MCF 10A (cell line): ENCODE results near the gene PNLIPRP3. TPM values are rescaled to one million over a fixed set of nuclear protein-coding genes. Genes with fewer than 3 reads are reported as not detected.

Experiments used
- BruUV-seq: library from RNA; stranded (reverse); fragments of 400-500 nt; replicated peaks from 2 replicates; lab custom pipeline; 2021; lab: Mats Ljungman, UMichigan
- CTCF ChIA-PET: fragments of 300-600 bp; sonication (Branson Sonifier 250); formaldehyde crosslinking; extraction: SDS; loops from one replicate; lab custom pipeline; 2021; ENCODE audit warnings: antibody characterized with exemption, inconsistent platforms; lab: Yijun Ruan, JAX
- POLR2A ChIA-PET: fragments of 300-600, 350-650 bp; sonication (Branson Sonifier 250); formaldehyde crosslinking; extraction: SDS; loops from one replicate; lab custom pipeline; 2020; ENCODE audit warnings: antibody characterized with exemption, inconsistent platforms; lab: Yijun Ruan, JAX
- DNase-seq: peaks from one replicate; pipeline ENCODE4 v3.0.0-alpha.2; 2018; ENCODE audit not compliant: unreplicated experiment
- H3K27ac Mint-ChIP-seq: one replicate; pipeline ENCODE4 v1.8.0; 2022; ENCODE audit warnings: mild to moderate bottlenecking, low read depth, mixed read lengths; ENCODE audit not compliant: unreplicated experiment
- H3K27me3 Mint-ChIP-seq: one replicate; pipeline ENCODE4 v1.8.0; 2022; ENCODE audit warnings: mixed read lengths; ENCODE audit not compliant: insufficient read depth, unreplicated experiment
- H3K36me3 Mint-ChIP-seq: one replicate; pipeline ENCODE4 v1.8.0; 2022; ENCODE audit warnings: mild to moderate bottlenecking, moderate library complexity, mixed read lengths; ENCODE audit not compliant: insufficient read depth, unreplicated experiment
- H3K4me1 Mint-ChIP-seq: one replicate; pipeline ENCODE4 v1.8.0; 2022; ENCODE audit warnings: mixed read lengths; ENCODE audit not compliant: insufficient read depth, unreplicated experiment
- H3K4me3 Mint-ChIP-seq: one replicate; pipeline ENCODE4 v1.8.0; 2022; ENCODE audit warnings: mild to moderate bottlenecking, moderate library complexity, mixed read lengths; ENCODE audit not compliant: unreplicated experiment
- H3K9me3 Mint-ChIP-seq: one replicate; pipeline ENCODE4 v1.8.0; 2022; ENCODE audit warnings: mixed read lengths; ENCODE audit not compliant: unreplicated experiment
- intact Hi-C: fragments of 100-400 bp; cut with micrococcal nuclease; formaldehyde crosslinking; loops from 2 replicates; pipeline ENCODE4 v1.14.1; 2022
- total RNA-seq: library from RNA; stranded (reverse); gene quantifications from 2 replicates; pipeline ENCODE4 v1.2.3, GENCODE V29; 2022
- TF ChIP-seq, protein P1 (sequence below): fragments of 200-600 bp; IDR thresholded peaks from one replicate; pipeline ENCODE4 v1.8.0; 2022; ENCODE audit warnings: antibody characterized with exemption, mild to moderate bottlenecking; ENCODE audit not compliant: unreplicated experiment

PNLIPRP3 gene
- total RNA-seq, 1 experiment from 2014 or later, result 9.5 TPM

DNA sequence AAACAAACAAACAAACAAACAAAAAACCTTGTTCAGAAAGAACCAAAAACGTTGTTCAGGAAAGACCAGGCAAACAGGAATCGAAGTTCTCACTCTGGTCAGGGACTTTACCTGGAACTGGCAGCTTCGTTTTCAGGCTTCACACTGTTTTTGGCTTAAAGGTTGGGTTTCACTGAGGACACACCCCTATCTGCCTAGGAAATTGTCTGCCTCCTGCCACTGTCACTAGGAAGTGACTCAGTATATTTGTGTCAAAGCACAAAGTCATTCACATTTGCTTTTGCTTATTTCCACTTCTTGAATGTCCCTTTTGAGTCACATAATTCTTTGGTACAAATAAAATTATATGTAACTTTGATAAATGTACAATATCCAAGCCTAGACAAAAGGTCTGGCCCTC, 37.9 kb downstream of the PNLIPRP3 start:
- Mint-ChIP-seq H3K36me3 (peaks cover 63% of the 10 kb centered on the region), H3K27ac (no peak overlapping the region), H3K9me3 (no peaks in the 10 kb centered on the region), H3K4me3 (no peak overlapping the region), H3K27me3 (no peaks in the 10 kb centered on the region), H3K4me1 (peaks cover 5% of the 10 kb centered on the region)
- intact Hi-C loops, result no loop called here
- ChIA-PET CTCF (interaction anchor here (0.5 to 0.6 kb wide), 3 partner anchors 38 to 1975 kb away, joined by 3 to 4 read pairs (median 3); no protein-coding TSS in a partner anchor), POLR2A (no interaction called here)
- TF ChIP-seq, protein P1, sequence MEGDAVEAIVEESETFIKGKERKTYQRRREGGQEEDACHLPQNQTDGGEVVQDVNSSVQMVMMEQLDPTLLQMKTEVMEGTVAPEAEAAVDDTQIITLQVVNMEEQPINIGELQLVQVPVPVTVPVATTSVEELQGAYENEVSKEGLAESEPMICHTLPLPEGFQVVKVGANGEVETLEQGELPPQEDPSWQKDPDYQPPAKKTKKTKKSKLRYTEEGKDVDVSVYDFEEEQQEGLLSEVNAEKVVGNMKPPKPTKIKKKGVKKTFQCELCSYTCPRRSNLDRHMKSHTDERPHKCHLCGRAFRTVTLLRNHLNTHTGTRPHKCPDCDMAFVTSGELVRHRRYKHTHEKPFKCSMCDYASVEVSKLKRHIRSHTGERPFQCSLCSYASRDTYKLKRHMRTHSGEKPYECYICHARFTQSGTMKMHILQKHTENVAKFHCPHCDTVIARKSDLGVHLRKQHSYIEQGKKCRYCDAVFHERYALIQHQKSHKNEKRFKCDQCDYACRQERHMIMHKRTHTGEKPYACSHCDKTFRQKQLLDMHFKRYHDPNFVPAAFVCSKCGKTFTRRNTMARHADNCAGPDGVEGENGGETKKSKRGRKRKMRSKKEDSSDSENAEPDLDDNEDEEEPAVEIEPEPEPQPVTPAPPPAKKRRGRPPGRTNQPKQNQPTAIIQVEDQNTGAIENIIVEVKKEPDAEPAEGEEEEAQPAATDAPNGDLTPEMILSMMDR, result no peak
- no TSS peak for BruUV-seq
- DNase-seq, result no peak

DNA sequence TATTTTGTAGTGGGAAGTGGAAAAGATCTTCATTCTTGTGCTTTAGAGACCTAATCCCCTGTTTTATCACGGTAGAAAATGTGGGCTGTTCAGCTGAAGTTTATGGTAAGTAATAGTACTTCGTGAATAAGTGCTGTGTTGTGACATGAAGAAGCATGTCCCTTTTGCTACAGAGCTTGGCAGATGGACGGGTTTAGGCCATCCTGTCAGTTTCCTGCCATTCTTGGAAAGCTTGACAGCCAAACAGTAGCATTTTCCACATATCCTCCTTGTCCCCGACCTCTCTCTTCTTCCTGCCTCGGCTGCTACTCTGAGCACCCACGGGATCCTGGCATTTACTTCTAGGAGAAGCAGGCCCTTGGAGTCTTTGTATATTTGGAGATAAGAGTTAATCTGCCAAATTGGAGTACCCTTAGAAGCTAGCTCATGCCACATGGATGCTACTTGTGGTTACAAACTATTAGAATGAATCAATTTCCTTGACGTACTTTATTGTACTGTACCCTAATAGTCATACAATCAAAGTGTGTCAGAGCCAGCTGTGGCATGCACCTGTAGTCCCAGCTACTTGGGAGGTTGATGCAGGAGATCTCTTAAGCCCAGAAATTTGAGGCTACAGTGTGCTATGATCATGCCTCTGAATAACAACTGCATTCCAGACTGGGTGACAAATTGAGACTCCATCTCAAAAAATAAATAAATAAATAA, 39.2 kb downstream of the PNLIPRP3 start:
- ChIA-PET CTCF (interaction anchor here (0.6 to 0.9 kb wide), 3 partner anchors 20 to 58 kb away, joined by 3 to 6 read pairs (median 3); no protein-coding TSS in a partner anchor), POLR2A (no interaction called here)
- Mint-ChIP-seq H3K27me3 (no peaks in the 10 kb centered on the region), H3K27ac (no peak overlapping the region), H3K4me1 (peaks cover 10% of the 10 kb centered on the region), H3K36me3 (peaks cover 58% of the 10 kb centered on the region), H3K4me3 (no peak overlapping the region), H3K9me3 (no peaks in the 10 kb centered on the region)
- intact Hi-C loops, result no loop called here
- TF ChIP-seq, protein P1, result no peak
- DNase-seq, result no peak
- no TSS peak for BruUV-seq

- Mint-ChIP-seq H3K27ac (peak overlapping the region; percentile 54), H3K4me1 (peaks cover 10% of the 10 kb centered on the region), H3K27me3 (no peaks in the 10 kb centered on the region), H3K4me3 (no peak overlapping the region), H3K9me3 (no peaks in the 10 kb centered on the region), H3K36me3 (peaks cover 67% of the 10 kb centered on the region)
- ChIA-PET CTCF (interaction anchor here (0.9 to 1.0 kb wide), 2 partner anchors 20 to 24 kb away, joined by 3 read pairs; no protein-coding TSS in a partner anchor), POLR2A (interaction anchor here (0.6 to 1.2 kb wide), 2 partner anchors 21 to 52 kb away, joined by 3 read pairs; no protein-coding TSS in a partner anchor)
- TF ChIP-seq, protein P1, result no peak
- intact Hi-C loops, result no loop called here
- BruUV-seq, result no TSS peak
- DNase-seq, result no peak
These were observed 41.8 kb downstream of the PNLIPRP3 start for GRCh38 chr10:116469437-116469836.

GRCh38 chr10:116470071-116470470, 42.4 kb downstream of the PNLIPRP3 start:
- TF ChIP-seq, protein P1, result no peak
- BruUV-seq, result no TSS peak
- DNase-seq, result no peak
- peak overlapping the region; percentile 54 for H3K27ac Mint-ChIP-seq
- no peak overlapping the region for H3K4me3 Mint-ChIP-seq
- POLR2A ChIA-PET, result interaction anchor here (0.6 to 1.2 kb wide), 2 partner anchors 21 to 51 kb away, joined by 3 read pairs; no protein-coding TSS in a partner anchor
- H3K9me3 Mint-ChIP-seq, result no peaks in the 10 kb centered on the region
- intact Hi-C loops, result loop anchor here (2.0 to 5.0 kb wide), 3 partner anchors 21 to 317 kb away; no protein-coding TSS in a partner anchor
- H3K36me3 Mint-ChIP-seq, result peaks cover 66% of the 10 kb centered on the region
- CTCF ChIA-PET, result interaction anchor here (0.6 to 1.0 kb wide), 6 partner anchors 11 to 387 kb away, joined by 3 to 6 read pairs (median 4); no protein-coding TSS in a partner anchor
- peaks cover 10% of the 10 kb centered on the region for H3K4me1 Mint-ChIP-seq
- no peaks in the 10 kb centered on the region for H3K27me3 Mint-ChIP-seq
